Measurements from ENCODE around the gene FZD8.

Gene FZD8

DNA sequence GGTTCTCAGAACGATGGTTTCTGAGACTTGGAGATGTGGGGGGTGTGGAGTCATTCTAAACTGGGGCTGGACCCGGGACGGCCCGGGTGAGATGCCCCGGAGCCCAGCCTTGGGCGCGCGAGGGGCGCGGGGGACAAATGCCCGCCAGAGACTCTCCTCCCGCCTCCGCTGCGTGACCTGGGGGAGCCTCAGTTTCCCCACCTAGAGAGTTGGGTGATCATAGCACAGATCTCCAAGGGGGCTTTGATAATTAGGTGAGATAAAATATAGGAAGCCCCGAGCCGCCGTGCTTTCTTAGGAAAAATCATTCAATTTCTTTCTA is 658 bp upstream of the FZD8 start:
- in situ Hi-C loops (cut with MboI; ENCODE audit: low sequenced_read_pairs) = loop anchor here (25.0 kb wide), 1 partner anchor 1245 kb away; no protein-coding TSS in a partner anchor

DNA sequence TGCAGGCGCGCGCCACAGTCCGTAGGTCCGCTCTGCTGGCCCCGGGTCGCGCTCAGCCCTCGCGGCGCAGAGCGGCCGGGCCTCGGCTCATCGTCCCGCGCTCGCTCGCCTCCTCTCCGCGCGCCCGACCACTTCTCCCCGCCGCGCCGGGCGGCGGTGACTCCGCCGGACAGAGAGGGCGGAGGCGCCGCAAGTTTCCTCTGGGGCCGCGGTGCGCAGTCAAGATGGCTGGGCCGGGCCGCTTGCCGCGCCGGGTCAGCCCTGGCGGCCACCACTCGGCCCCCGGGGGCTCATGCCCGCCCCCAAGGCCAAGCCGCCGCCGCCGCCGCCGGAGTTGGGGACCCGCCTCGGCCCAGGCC is 441 bp downstream of the FZD8 start:
- in situ Hi-C loops (cut with MboI; ENCODE audit: low sequenced_read_pairs) = loop anchor here (25.0 kb wide), 1 partner anchor 1246 kb away; no protein-coding TSS in a partner anchor

DNA sequence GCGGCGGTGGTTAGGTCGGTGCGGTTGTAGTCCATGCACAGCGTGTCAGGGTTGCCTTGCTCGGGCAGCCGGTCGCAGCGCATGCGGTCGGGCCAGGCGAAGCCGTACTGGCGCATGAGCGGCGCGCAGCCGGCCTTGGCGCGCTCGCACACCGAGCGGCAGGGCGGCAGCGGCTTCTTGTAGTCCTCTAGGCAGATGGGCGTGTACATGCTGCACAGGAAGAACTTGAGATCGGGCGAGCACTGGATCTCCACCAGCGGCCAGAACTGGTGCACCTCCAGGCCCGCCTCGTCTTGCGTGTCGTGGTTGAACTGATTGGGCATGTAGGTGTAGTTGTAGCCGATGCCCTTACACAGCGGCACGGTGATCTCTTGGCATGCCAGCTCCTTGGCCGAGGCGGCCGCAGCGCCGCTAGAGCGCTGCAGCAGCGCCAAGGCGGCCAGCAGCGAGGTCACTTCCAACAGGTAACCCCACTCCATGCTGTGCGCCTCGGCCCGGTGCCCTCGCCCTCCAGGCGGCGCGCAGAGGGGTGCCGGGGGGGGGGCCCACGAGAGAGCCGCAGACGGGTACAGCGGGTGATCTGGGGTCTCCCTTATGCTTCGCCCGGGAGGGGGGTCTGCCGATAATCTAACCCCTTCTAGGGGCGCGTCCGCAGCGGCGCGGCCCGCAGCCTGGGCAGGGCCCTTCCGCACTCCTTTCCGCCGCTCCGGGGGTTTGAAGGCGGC is 983 bp downstream of the FZD8 start:
- in situ Hi-C loops (cut with MboI; ENCODE audit: low sequenced_read_pairs) = loop anchor here (25.0 kb wide), 1 partner anchor 1246 kb away; no protein-coding TSS in a partner anchor

- in situ Hi-C loops (cut with MboI; ENCODE audit: low sequenced_read_pairs) = loop anchor here (25.0 kb wide), 1 partner anchor 1247 kb away; no protein-coding TSS in a partner anchor
Observed at GRCh38 chr10:35640474-35640873, 1.6 kb downstream of the FZD8 start.

DNA sequence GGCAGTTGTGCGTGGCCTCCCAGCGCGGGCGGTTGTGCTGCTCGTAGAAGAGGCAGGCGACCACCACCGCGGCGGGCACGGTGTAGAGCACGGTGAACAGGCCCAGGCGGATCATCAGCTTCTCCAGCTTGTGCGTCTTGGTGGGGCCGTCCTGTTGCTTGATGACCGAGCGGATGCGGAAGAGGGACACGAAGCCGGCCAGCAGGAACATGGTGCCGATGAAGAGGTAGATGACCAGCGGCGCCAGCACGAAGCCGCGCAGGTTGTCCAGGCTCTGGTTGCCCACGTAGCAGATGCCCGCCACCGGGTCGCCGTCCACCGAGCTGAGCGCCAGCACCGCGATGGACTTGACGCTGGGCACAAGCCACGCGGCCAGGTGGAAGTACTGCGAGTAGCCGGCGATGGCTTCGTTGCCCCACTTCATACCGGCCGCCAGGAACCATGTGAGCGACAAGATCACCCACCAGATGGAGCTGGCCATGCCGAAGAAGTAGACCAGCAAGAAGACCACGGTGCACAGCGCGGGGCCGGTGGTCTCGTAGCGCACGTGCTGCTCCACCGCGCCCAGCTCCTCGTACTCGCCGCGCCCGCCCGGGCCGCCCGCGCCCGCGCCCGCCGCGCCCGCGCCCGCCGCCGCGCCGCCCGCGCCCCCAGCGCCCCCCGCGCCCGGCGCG is 2.2 kb downstream of the FZD8 start:
- in situ Hi-C loops (cut with MboI; ENCODE audit: low sequenced_read_pairs) = loop anchor here (25.0 kb wide), 1 partner anchor 1247 kb away; no protein-coding TSS in a partner anchor

DNA sequence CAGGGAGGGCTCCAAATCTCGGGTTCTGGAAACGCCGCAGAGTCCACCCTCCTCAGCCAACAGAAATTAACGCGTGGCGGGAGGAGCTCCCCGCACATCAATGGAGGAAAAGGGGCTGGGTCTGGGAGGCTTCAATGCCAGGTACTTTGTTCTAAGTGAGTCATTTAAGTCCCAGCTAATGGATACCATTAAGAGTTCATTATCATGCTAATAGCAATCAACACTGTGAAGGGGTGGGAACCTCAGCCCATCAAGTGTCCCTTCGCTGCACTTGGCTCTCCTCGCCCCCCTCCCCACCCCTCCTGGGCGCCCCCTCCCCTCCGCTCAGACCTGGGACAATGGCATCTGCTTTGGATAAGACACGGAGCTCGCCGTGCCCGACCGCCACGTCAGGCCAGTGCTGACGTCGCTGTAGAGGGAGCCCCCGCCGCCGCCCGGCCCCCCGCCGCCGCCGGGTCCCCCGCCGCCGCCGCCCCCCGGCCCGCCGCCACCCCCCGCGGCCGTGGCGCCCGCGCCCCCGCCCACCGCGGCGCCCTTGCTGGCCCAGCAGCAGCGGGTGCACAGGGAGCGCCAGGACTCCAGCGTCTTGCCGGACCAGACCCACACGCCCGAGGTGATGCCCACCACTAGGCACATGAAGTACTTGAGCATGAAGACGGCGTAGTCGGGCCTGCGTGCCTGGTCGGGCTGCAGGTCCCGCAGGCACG is 2.9 kb downstream of the FZD8 start:
- in situ Hi-C loops (cut with MboI; ENCODE audit: low sequenced_read_pairs) = loop anchor here (25.0 kb wide), 1 partner anchor 1248 kb away; no protein-coding TSS in a partner anchor

GRCh38 chr10:35638101-35638500 is 4.0 kb downstream of the FZD8 start:
- in situ Hi-C loops (cut with MboI; ENCODE audit: low sequenced_read_pairs) = loop anchor here (25.0 kb wide), 1 partner anchor 1249 kb away; no protein-coding TSS in a partner anchor

- in situ Hi-C loops (cut with MboI; ENCODE audit: low sequenced_read_pairs) = loop anchor here (25.0 kb wide), 1 partner anchor 1250 kb away; no protein-coding TSS in a partner anchor
Observed at GRCh38 chr10:35637462-35637861, 4.6 kb downstream of the FZD8 start.

DNA sequence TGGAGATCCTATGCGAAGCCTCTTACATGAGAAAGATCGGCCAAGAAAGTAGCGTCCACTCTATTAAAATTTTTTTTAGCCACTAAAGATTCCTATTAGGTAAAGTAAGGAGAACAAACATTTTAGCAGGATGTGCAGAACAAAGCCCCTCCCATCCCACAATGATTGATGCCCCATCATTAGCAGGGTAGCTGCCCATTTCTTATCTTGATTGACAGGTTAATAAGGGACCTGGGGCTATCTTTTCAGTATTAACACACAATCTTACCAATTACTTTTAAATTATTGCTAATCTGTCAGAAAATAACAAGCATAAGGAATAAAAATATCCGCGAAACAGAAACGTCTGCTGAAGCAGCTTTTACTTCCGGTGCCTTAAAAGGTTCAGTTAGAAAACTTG is 5.1 kb downstream of the FZD8 start:
- in situ Hi-C loops (cut with MboI; ENCODE audit: low sequenced_read_pairs) = loop anchor here (25.0 kb wide), 1 partner anchor 1250 kb away; no protein-coding TSS in a partner anchor

DNA sequence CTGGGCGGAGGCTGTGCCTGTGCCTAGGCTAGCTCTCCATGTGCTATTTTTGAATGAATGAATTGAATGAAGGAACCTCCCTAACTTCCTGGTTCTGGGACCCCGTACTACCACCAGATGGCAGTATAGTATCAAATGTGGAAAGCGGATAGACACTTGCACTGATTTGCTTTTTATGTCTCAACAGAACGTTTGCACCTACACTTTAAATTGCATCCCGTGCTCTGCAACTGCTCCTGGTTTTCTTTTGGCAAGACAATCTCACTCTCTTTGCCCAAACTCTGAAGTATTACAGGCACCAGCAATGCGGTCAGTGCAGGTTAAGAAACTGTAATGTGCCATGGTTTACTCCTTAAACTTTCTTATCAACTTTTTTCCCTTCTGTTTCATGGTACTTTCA is 6.5 kb downstream of the FZD8 start:
- in situ Hi-C loops (cut with MboI; ENCODE audit: low sequenced_read_pairs) = loop anchor here (25.0 kb wide), 1 partner anchor 1252 kb away; no protein-coding TSS in a partner anchor

- in situ Hi-C loops (cut with MboI; ENCODE audit: low sequenced_read_pairs) = loop anchor here (25.0 kb wide), 1 partner anchor 1254 kb away; no protein-coding TSS in a partner anchor
Observed at GRCh38 chr10:35633006-35633980, 8.8 kb downstream of the FZD8 start.

GRCh38 chr10:35632027-35632426 is 10.1 kb downstream of the FZD8 start:
- in situ Hi-C loops (cut with MboI; ENCODE audit: low sequenced_read_pairs) = loop anchor here (25.0 kb wide), 1 partner anchor 1255 kb away; no protein-coding TSS in a partner anchor

DNA sequence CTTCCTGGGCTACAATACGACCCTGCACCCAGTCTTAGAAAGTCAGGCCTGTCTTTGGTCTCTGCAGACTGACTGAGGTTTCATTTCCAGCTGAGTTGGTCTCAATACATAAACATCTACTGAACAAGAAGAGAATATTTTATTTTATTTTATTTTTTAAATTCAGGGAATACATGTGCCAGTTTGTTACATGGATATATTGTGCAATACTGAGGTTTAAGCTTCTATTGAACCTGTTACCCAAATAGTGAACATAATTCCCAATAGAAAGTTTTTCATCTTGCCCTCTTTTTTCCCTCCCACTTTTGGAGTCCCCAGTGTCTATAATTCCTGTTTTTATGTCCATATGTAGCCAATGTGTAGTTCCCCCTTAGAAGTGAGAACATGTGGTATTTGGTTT is 10.7 kb downstream of the FZD8 start:
- in situ Hi-C loops (cut with MboI; ENCODE audit: low sequenced_read_pairs) = loop anchor here (25.0 kb wide), 1 partner anchor 1256 kb away; no protein-coding TSS in a partner anchor

- in situ Hi-C loops (cut with MboI; ENCODE audit: low sequenced_read_pairs) = loop anchor here (25.0 kb wide), 1 partner anchor 1260 kb away; no protein-coding TSS in a partner anchor
Observed at GRCh38 chr10:35626971-35627507, 15.1 kb downstream of the FZD8 start.

DNA sequence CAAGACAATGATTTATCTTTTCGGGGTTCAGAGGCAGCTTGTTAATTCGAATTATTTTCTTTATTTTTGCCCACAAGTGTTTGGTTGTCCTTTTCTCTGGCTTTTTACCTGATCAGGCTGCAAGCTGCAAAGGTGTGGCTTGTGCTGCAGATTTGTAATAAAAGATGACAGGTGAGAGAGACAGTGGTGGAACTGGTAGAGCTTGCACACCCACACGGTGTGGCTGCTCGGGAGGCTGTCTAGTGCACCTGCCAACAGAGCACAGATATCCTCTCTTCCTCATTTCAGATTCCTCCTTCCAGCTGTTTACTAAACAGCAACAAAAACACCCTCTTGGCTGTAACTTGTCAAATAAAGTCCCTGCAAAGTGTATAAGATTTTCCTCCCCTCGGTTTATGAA is 27.8 kb downstream of the FZD8 start:
- in situ Hi-C loops (cut with MboI; ENCODE audit: low sequenced_read_pairs) = no loop called here

GRCh38 chr10:35613597-35614226 is 28.4 kb downstream of the FZD8 start:
- in situ Hi-C loops (cut with MboI; ENCODE audit: low sequenced_read_pairs) = no loop called here

DNA sequence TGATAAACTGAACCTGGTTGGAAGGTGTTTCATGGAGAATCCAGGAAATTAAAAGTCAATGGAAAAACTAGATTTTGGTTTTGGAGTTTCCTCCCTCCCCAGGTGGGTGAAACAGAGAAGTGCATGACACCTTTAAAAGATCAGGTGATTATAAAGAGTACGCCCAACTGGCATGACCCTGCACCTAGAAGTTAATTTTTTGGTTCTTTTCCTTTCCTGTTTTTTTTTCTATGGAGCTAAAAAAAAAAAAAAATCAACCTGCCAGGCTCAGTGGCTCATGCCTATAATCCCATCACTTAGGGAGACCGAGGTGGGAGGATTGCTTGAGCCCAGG is 29.0 kb downstream of the FZD8 start:
- in situ Hi-C loops (cut with MboI; ENCODE audit: low sequenced_read_pairs) = no loop called here

- in situ Hi-C loops (cut with MboI; ENCODE audit: low sequenced_read_pairs) = no loop called here
Observed at GRCh38 chr10:35612385-35613106, 29.6 kb downstream of the FZD8 start.

- in situ Hi-C loops (cut with MboI; ENCODE audit: low sequenced_read_pairs) = no loop called here
Observed at GRCh38 chr10:35611750-35612149, 30.3 kb downstream of the FZD8 start.
